Left lung (tissue), 10 donors: ENCODE data around the gene VSTM2B. TPM values are rescaled to one million over a fixed set of nuclear protein-coding genes. Genes with fewer than 3 reads are reported as not detected.

ENCODE experiments used
- ATAC-seq: fragments of 200-7000 bp; cut with Tn5 transposase; one replicate; pipeline ENCODE4 v1.9.1; 2020; ENCODE audit warnings: moderate library complexity
- DNase-seq, 4 donors: peaks; one replicate each; pipeline ENCODE4 v3.0.0-alpha.2; 2013 to 2020
- H3K27ac ChIP-seq, 2 donors: fragments of 200-600 bp; sonication (generic) in 1 of 2; one replicate each; pipeline versions ENCODE4 v1.5.0 to v1.8.0; 2020 to 2021
- H3K27me3 ChIP-seq, 2 donors: fragments of 200-600 bp; sonication (generic) in 1 of 2; one replicate each; pipeline versions ENCODE4 v1.5.0 to v1.8.0; 2020 to 2021
- H3K36me3 ChIP-seq, 2 donors: fragments of 200-600 bp; sonication (generic) in 1 of 2; one replicate each; pipeline versions ENCODE4 v1.5.0 to v1.8.0; 2020 to 2021
- H3K4me1 ChIP-seq, 2 donors: fragments of 200-600 bp; one replicate each; pipeline ENCODE4 v1.8.0; 2021
- H3K4me3 ChIP-seq, 2 donors: fragments of 200-600 bp; sonication (generic) in 1 of 2; one replicate each; pipeline versions ENCODE4 v1.5.0 to v1.8.0; 2020 to 2021; ENCODE audit warnings: mild to moderate bottlenecking in 1 of 2
- H3K9me3 ChIP-seq, 2 donors: fragments of 200-600 bp; sonication (generic) in 1 of 2; one replicate each; pipeline versions ENCODE4 v1.5.0 to v1.8.0; 2020 to 2021
- CTCF ChIP-seq, 2 donors: fragments of 200-600 bp; sonication (generic) in 1 of 2; IDR thresholded peaks; one replicate each; pipeline versions ENCODE4 v1.5.0 to v1.8.0; 2021; ENCODE audit warnings: antibody characterized with exemption in 2 of 2
- intact Hi-C, 2 donors: fragments of 100-400 bp; cut with DNase I; formaldehyde crosslinking; loops; one replicate each; pipeline versions ENCODE4 v1.11.2 to v1.14.2; 2022
- polyA plus RNA-seq, 6 donors: library from polyadenylated mRNA; unstranded; fragments of 120-200 nt; gene quantifications; one replicate each; pipeline ENCODE4 v1.2.1, GENCODE V29; 2013; ENCODE audit not compliant: insufficient read length in 6 of 6
- total RNA-seq, 2 donors: library from RNA; stranded (reverse); fragmentation: NEBNext Ultra II Directional; extraction: Animal tissue kit (Norgen Biotek cat#: 25700); gene quantifications; one replicate each; pipeline ENCODE4 v1.2.1, GENCODE V29; 2021
- donor health status: DM: no; HTN: yes; CAD: no.
- donor health status: DM: no; HTN: no; CAD: no.

Gene VSTM2B
- total and polyA plus RNA-seq, 8 donors = not detected

- intact Hi-C loops = no loop called here
- ATAC-seq (no peak), DNase-seq (no peak)
- TF ChIP-seq CTCF (IDR thresholded peaks at IDR 0.05) = no peak
- H3K27me3 ChIP-seq = peaks cover 0 to 19% of the 10 kb centered on the region in 2 donors
- peaks cover 0 to 38% of the 10 kb centered on the region in 2 donors for H3K9me3 ChIP-seq
- H3K4me1 ChIP-seq = no peaks in the 10 kb centered on the region
- no peak overlapping the region for H3K27ac ChIP-seq
- no peak overlapping the region for H3K4me3 ChIP-seq
- no peaks in the 10 kb centered on the region for H3K36me3 ChIP-seq
Observed at GRCh38 chr19:29559743-29560142, 33.9 kb downstream of the VSTM2B start.

GRCh38 chr19:29560313-29561075 is 34.7 kb downstream of the VSTM2B start:
- Histone ChIP-seq H3K4me1 (no peaks in the 10 kb centered on the region), H3K36me3 (no peaks in the 10 kb centered on the region), H3K9me3 (peaks cover 0 to 38% of the 10 kb centered on the region in 2 donors), H3K27ac (no peak overlapping the region), H3K27me3 (peaks cover 0 to 26% of the 10 kb centered on the region in 2 donors), H3K4me3 (no peak overlapping the region)
- TF ChIP-seq CTCF (IDR thresholded peaks at IDR 0.05) = no peak
- ATAC-seq (no peak), DNase-seq (no peak)
- intact Hi-C loops = no loop called here

DNA sequence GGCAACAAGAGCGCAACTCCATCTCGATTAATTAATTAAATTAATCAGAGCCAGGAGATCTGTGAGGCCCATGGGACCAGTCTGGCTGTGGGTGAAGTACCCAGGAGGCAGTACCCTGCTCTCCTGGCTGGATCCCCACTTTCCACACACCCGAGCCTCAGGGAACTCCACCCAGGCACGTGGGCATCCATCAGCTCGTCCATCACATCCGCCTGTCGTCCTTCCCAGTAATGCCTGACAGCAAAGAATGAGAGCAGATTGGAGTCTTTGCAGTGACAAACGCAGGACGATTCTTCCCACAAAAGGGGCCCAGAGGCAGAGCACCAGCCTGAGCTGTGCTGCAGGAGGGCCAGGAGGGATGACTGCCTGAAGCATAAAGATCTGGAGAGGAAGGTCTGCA is 35.8 kb downstream of the VSTM2B start:
- TF ChIP-seq CTCF (IDR thresholded peaks at IDR 0.05) = no peak
- ATAC-seq (no peak), DNase-seq (no peak)
- H3K27me3 ChIP-seq = peaks cover 0 to 29% of the 10 kb centered on the region in 2 donors
- H3K36me3 ChIP-seq = no peaks in the 10 kb centered on the region
- no peaks in the 10 kb centered on the region for H3K4me1 ChIP-seq
- no peak overlapping the region for H3K4me3 ChIP-seq
- H3K9me3 ChIP-seq = peaks cover 0 to 38% of the 10 kb centered on the region in 2 donors
- intact Hi-C loops = no loop called here
- H3K27ac ChIP-seq = no peak overlapping the region

DNA sequence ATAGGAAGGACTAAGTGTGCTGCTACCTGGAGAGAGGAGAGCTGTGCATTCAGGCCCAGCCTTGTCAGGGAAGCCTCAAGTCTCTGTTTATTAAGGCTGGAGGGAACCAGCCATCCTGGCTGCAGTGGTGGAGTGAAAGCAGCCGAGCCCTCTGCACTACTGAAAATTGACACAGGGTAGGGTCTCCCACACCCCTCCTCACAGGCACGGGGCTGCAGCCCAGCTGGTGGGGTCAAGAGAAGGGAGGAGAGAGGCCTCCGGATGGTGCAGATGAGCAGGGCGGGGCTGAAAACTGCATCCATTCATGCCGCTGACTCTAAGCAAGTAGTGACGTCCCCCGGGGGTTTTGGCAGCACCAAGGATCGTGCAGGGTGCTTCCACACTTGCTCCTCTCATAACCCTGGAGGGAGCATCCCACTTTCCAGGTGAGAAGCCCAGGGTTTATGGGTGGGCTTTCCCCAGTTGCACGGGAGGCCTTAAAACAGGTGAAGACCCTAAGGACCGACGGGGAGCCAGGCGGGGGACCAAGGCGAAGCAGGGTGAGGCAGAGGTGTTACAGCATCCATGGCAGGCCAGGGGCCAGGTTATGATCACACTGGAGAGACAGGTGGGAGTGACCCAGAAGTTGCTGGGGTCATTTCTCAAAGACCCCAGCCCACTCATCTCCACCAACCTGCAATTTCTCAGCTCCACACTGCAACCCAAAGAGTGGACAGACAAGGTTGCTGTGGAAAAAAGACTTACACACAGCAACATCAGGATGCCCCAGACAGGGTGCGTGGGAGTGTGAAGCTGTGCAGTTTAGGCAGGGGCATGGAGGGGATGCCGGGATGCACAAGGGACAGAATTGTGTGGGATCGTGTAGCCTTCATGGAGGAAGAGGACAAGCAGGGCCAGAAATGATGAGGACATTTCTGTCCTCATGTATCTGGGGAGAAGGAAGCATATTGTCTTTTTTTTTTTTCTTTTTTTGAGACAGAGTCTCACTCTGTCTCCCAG is 36.8 kb downstream of the VSTM2B start:
- ATAC-seq = no peak

More for the DNA sequence above, 36.8 kb downstream of the VSTM2B start:
- no peak for TF ChIP-seq CTCF (IDR thresholded peaks at IDR 0.05)
- H3K27me3 ChIP-seq = peaks cover 0 to 30% of the 10 kb centered on the region in 2 donors
- H3K4me3 ChIP-seq = no peak overlapping the region
- no peak overlapping the region for H3K27ac ChIP-seq
- H3K36me3 ChIP-seq = no peaks in the 10 kb centered on the region
- H3K4me1 ChIP-seq = no peaks in the 10 kb centered on the region
- intact Hi-C loops = no loop called here
- peaks cover 0 to 30% of the 10 kb centered on the region in 2 donors for H3K9me3 ChIP-seq
- DNase-seq = no peak
